ENCODE data around the gene TFEC. TPM values are rescaled to one million over a fixed set of nuclear protein-coding genes. Genes with fewer than 3 reads are reported as not detected.
"Not testable (repeated sequence)": the region's sequence is repeated elsewhere in the genome, so short reads cannot be mapped to it uniquely, and the experiment has no call there.

The TFEC gene
- total RNA-seq, 2 donors from 2014 or later: 0.69 to 2.9 TPM

- Histone ChIP-seq H3K9ac (ENCODE audit: low read depth in 2 of 2, low read length in 2 of 2) (no peak overlapping the region), H3K9me3 (no peaks in the 10 kb centered on the region), H3K4me3 (no peak overlapping the region), H3K27me3 (no peaks in the 10 kb centered on the region), H3K27ac (no peak overlapping the region), H3K4me1 (no peaks in the 10 kb centered on the region), H3K36me3 (no peaks in the 10 kb centered on the region)
- DNase-seq: no peak
- intact Hi-C loops (cut with DNase I): no loop called here
- no peak for TF ChIP-seq CTCF (IDR thresholded peaks at IDR 0.05)
These were observed 97.7 kb downstream of the TFEC start for GRCh38 chr7:115932880-115933279.

DNA sequence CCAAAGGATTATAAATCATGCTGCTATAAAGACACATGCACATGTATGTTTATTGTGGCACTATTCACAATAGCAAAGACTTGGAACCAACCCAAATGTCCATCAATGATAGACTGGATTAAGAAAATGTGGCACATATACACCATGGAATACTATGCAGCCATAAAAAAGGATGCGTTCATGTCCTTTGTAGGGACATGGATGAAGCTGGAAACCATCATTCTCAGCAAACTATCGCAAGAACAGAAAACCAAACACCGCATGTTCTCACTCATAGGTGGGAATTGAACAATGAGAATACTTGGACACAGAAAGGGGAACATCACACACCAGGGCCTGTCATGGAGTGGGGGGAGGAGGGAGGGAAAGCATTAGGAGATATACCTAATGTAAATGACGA, 100.4 kb downstream of the TFEC start:
- H3K36me3 ChIP-seq; intact Hi-C loops (cut with DNase I); H3K9me3 ChIP-seq; H3K4me1 ChIP-seq; H3K27ac ChIP-seq; DNase-seq; H3K4me3 ChIP-seq; H3K27me3 ChIP-seq; H3K9ac ChIP-seq (ENCODE audit: low read depth in 2 of 2, low read length in 2 of 2): not testable (repeated sequence)

DNA sequence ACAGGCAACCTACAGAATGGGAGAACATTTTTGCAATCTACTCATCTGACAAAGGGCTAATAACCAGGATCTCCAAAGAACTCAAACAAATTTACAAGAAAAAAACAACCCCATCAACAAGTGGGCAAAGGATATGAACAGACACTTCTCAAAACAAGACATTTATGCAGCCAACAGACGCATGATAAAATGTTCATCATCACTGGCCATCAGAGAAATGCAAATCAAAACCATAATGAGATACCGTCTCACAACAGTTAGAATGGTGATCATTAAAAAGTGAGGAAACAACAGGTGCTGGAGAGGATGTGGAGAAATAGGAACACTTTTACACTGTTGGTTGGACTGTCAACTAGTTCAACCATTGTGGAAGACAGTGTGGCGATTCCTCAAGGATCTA, 100.8 kb downstream of the TFEC start:
- H3K27ac ChIP-seq; H3K4me3 ChIP-seq; intact Hi-C loops (cut with DNase I); H3K27me3 ChIP-seq; H3K9ac ChIP-seq (ENCODE audit: low read depth in 2 of 2, low read length in 2 of 2); H3K36me3 ChIP-seq; DNase-seq; H3K4me1 ChIP-seq; H3K9me3 ChIP-seq: not testable (repeated sequence)

GRCh38 chr7:115924411-115924810, 106.2 kb downstream of the TFEC start:
- intact Hi-C loops (cut with DNase I): no loop called here
- Histone ChIP-seq H3K9me3 (no peaks in the 10 kb centered on the region), H3K9ac (ENCODE audit: low read depth in 2 of 2, low read length in 2 of 2) (no peak overlapping the region), H3K4me3 (no peak overlapping the region), H3K4me1 (no peaks in the 10 kb centered on the region), H3K36me3 (no peaks in the 10 kb centered on the region), H3K27ac (no peak overlapping the region), H3K27me3 (no peaks in the 10 kb centered on the region)
- DNase-seq: no peak
- TF ChIP-seq CTCF (IDR thresholded peaks at IDR 0.05): no peak

GRCh38 chr7:115920367-115920766, 110.2 kb downstream of the TFEC start:
- Histone ChIP-seq H3K27ac (no peak overlapping the region), H3K27me3 (no peaks in the 10 kb centered on the region), H3K4me3 (no peak overlapping the region), H3K36me3 (no peaks in the 10 kb centered on the region), H3K4me1 (no peaks in the 10 kb centered on the region), H3K9me3 (no peaks in the 10 kb centered on the region), H3K9ac (ENCODE audit: low read depth in 2 of 2, low read length in 2 of 2) (no peak overlapping the region)
- intact Hi-C loops (cut with DNase I): no loop called here
- DNase-seq: no peak
- TF ChIP-seq CTCF (IDR thresholded peaks at IDR 0.05): no peak

DNA sequence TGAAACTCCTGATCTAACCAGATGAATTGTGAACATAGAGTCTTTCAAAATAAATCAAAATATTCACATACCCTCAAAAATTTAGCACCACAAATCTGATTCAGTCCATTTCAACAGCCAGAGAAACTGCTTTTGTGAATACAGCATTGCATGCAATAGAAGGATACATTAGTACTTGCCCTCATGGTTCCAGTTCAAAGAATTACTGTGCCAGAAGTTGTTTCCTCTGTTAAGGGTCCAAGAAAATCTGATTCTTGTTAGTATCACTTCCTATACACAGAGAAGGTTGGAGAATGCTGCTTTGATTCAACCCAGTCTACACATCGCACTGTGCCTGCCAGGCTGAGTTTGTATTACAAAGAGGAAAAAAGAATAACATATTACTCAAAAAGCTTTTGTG, 115.6 kb downstream of the TFEC start:
- TF ChIP-seq CTCF (IDR thresholded peaks at IDR 0.05): no peak
- intact Hi-C loops (cut with DNase I): no loop called here
- Histone ChIP-seq H3K27ac (no peak overlapping the region), H3K9ac (ENCODE audit: low read depth in 2 of 2, low read length in 2 of 2) (no peak overlapping the region), H3K4me3 (no peak overlapping the region), H3K36me3 (no peaks in the 10 kb centered on the region), H3K27me3 (no peaks in the 10 kb centered on the region), H3K4me1 (no peaks in the 10 kb centered on the region), H3K9me3 (no peaks in the 10 kb centered on the region)
- no peak for DNase-seq

DNA sequence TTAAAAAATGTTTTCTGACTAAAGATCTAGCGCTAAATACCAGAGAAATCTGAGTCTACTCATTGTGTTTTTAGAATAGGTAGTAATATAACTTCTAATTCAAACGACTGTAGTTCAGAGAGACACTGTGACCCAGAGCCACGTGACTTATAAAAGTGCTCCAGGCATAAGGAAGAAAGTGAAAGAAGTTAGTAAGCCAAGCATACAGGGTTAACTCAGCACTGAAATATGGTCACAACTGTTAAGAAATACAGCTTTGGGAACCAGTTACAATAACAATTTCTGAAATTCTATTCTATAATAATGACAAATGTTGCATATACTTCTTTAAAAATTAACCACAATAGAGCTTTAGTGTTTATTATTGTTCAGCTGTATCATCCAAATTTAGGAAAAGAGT, 119.1 kb downstream of the TFEC start:
- no peaks in the 10 kb centered on the region for H3K27me3 ChIP-seq
- no peaks in the 10 kb centered on the region for H3K36me3 ChIP-seq
- no peak overlapping the region for H3K9ac ChIP-seq (ENCODE audit: low read depth in 2 of 2, low read length in 2 of 2)
- no peaks in the 10 kb centered on the region for H3K9me3 ChIP-seq
- intact Hi-C loops (cut with DNase I): no loop called here
- TF ChIP-seq CTCF (IDR thresholded peaks at IDR 0.05): no peak
- H3K27ac ChIP-seq: no peak overlapping the region
- DNase-seq: no peak
- no peaks in the 10 kb centered on the region for H3K4me1 ChIP-seq
- no peak overlapping the region for H3K4me3 ChIP-seq
